Spleen (tissue), 11 donors: ENCODE data around the gene FGF19. TPM values are rescaled to one million over a fixed set of nuclear protein-coding genes. Genes with fewer than 3 reads are reported as not detected.

Source experiments
- DNase-seq: peaks from one replicate; pipeline ENCODE4 v3.0.0-alpha.2; 2020
- H3K27ac ChIP-seq, 8 donors: fragments of 200-600 bp; sonication (generic) in 7 of 8; 1 replicate in 4 of 8; 2 replicates in 4 of 8; pipeline versions ENCODE4 v1.5.0 to v1.8.0; 2016 to 2021; ENCODE audit warnings: inconsistent platforms in 4 of 8, mild to moderate bottlenecking in 4 of 8, moderate library complexity in 1 of 8
- H3K27me3 ChIP-seq, 7 donors: fragments of 200-600 bp; sonication (generic) in 6 of 7; replicated peaks in 1 of 7; 1 replicate in 4 of 7; 2 replicates in 3 of 7; pipeline versions ENCODE4 v1.5.0 to v1.8.0; 2016 to 2021; ENCODE audit warnings: inconsistent platforms in 3 of 7, mild to moderate bottlenecking in 1 of 7
- H3K36me3 ChIP-seq, 6 donors: fragments of 200-600 bp; sonication (generic) in 5 of 6; 1 replicate in 4 of 6; 2 replicates in 2 of 6; pipeline versions ENCODE4 v1.5.0 to v1.8.0; 2016 to 2021; ENCODE audit warnings: inconsistent platforms in 2 of 6
- H3K4me1 ChIP-seq, 6 donors: fragments of 200-600 bp; sonication (generic) in 5 of 6; 1 replicate in 3 of 6; 2 replicates in 3 of 6; pipeline versions ENCODE4 v1.5.0 to v1.8.0; 2016 to 2021; ENCODE audit warnings: inconsistent platforms in 3 of 6
- H3K4me3 ChIP-seq, 8 donors: fragments of 200-600 bp; sonication (generic) in 7 of 8; 1 replicate in 4 of 8; 2 replicates in 4 of 8; pipeline versions ENCODE4 v1.5.0 to v1.8.0; 2016 to 2021; ENCODE audit warnings: inconsistent platforms in 4 of 8, mild to moderate bottlenecking in 4 of 8, moderate library complexity in 2 of 8
- H3K9me3 ChIP-seq, 8 donors: fragments of 200-600 bp; sonication (generic) in 7 of 8; 1 replicate in 4 of 8; 2 replicates in 4 of 8; pipeline versions ENCODE4 v1.5.0 to v1.8.0; 2016 to 2021; ENCODE audit warnings: inconsistent platforms in 4 of 8
- CTCF ChIP-seq, 11 experiments: fragments of 200-600 bp in 7 of 11; fragments of 450-650 bp in 4 of 11; sonication (generic) in 4 of 11; IDR thresholded peaks in 8 of 11; conservative IDR thresholded peaks in 3 of 11; 1 replicate in 7 of 11; 2 replicates in 4 of 11; pipeline versions ENCODE4 v1.4.0 to v1.8.0; 2016 to 2021; ENCODE audit warnings: antibody characterized with exemption in 11 of 11, inconsistent platforms in 4 of 11, mild to moderate bottlenecking in 1 of 11
- POLR2A ChIP-seq, 3 donors: fragments of 450-650 bp; IDR thresholded peaks; one replicate each; pipeline ENCODE4 v1.5.1; 2017; ENCODE audit warnings: antibody characterized with exemption in 3 of 3, mild to moderate bottlenecking in 1 of 3
- POLR2AphosphoS5 ChIP-seq, 3 donors: sonication (generic); formaldehyde crosslinking; IDR thresholded peaks; one replicate each; pipeline ENCODE4 v1.5.1; 2017; ENCODE audit warnings: antibody characterized with exemption in 3 of 3
- WGBS, 5 donors: extraction: QIAGEN DNeasy Blood & Tissue Kit in 3 of 5; methylation state at CpG; one replicate each; pipeline versions ENCODE4 v1.1.5 to v1.1.7; 2013 to 2018; 5-methylcytosine and 5-hydroxymethylcytosine counted together
- intact Hi-C: fragments of 100-400 bp; cut with DNase I; formaldehyde crosslinking; loops from one replicate; pipeline ENCODE4 v1.15.0; 2023; ENCODE audit warnings: low total_unique reads
- polyA plus RNA-seq, 3 donors: library from polyadenylated mRNA; stranded (reverse); fragments of 200-250 nt; gene quantifications; one replicate each; pipeline ENCODE4 v1.2.1, GENCODE V29; 2013
- total RNA-seq, 7 donors: library from RNA; depleted of rRNA in 3 of 7; stranded (reverse); fragments of >200 nt in 3 of 7; fragmentation: NEBNext Ultra II Directional in 4 of 7; extraction: Animal tissue kit (Norgen Biotek cat#: 25700) in 4 of 7; gene quantifications; one replicate each; pipeline versions ENCODE4 v1.1.0 to v1.2.1, GENCODE V29; 2016 to 2021
- donor health status: healthy with polysubstance abuse.
- donor health status: DM: no; HTN: no; CAD: no; lungs with moderate emphysema.
- donor health status: DM: no; HTN: no; CAD: no.
- donor health status: Bipolar disorder and iron deficiency.
- donor health status: healthy.
- donor health status: DM: no; HTN: no; CAD: no.
- donor health status: DM: yes; HTN: yes; CAD: no.

The FGF19 gene
- total and polyA plus RNA-seq, 10 donors, result not detected

- no peaks in the 10 kb centered on the region for H3K9me3 ChIP-seq
Observed at GRCh38 chr11:69677749-69678148, 26.1 kb downstream of the FGF19 start.

GRCh38 chr11:69674886-69675714, 28.7 kb downstream of the FGF19 start, which contains the start of gene LTO1:
TSS of gene LTO1 (minus strand) at chr11:69675353. CDS start at chr11:69675239, 114 bp downstream.
- WGBS, 5 donors, result 3 to 6% (median 3%) methylated on average over 38 to 72 of the region's 72 CpGs
- H3K27ac ChIP-seq, result peak within 1 kb of the TSS; percentile 67 to 93 (median 88)

More at GRCh38 chr11:69677749-69678148, 26.1 kb downstream of the FGF19 start:
- H3K4me1 ChIP-seq, result peaks cover 13 to 29% (median 25%) of the 10 kb centered on the region in 6 donors
- TF ChIP-seq POLR2A (IDR thresholded peaks at IDR 0.05) (no peak), POLR2AphosphoS5 (IDR thresholded peaks at IDR 0.05) (no peak), CTCF (IDR thresholded peaks at IDR 0.05 in 8 of 11, conservative IDR thresholded peaks at IDR 0.05 in 3 of 11) (no peak)
- no peak for DNase-seq
- no peak overlapping the region for H3K4me3 ChIP-seq
- no peak overlapping the region for H3K27ac ChIP-seq
- intact Hi-C loops, result no loop called here
- H3K36me3 ChIP-seq, result peaks cover 0 to 6% (median 4%) of the 10 kb centered on the region in 6 donors
- WGBS, 5 donors, result 61 to 78% (median 72%) methylated on average over 2 of the region's 2 CpGs
- H3K27me3 ChIP-seq, result peaks cover 0 to 4% (median 0%) of the 10 kb centered on the region in 7 donors

GRCh38 chr11:69674267-69674885, 29.4 kb downstream of the FGF19 start:
- WGBS, 5 donors, result 16 to 26% (median 21%) methylated on average over 16 to 18 of the region's 18 CpGs
- Histone ChIP-seq H3K27me3 (peaks cover 0 to 4% (median 0%) of the 10 kb centered on the region in 7 donors), H3K36me3 (peaks cover 0 to 40% (median 35%) of the 10 kb centered on the region in 6 donors), H3K27ac (peak overlapping the region in 7 of 8 donors; percentile 67 to 93 (median 89)), H3K4me1 (peaks cover 13 to 48% (median 38%) of the 10 kb centered on the region in 6 donors), H3K9me3 (no peaks in the 10 kb centered on the region), H3K4me3 (peak overlapping the region; percentile 82 to 100 (median 94))
- no peak for DNase-seq
- intact Hi-C loops, result no loop called here
- no peak for TF ChIP-seq POLR2A (IDR thresholded peaks at IDR 0.05)
- TF ChIP-seq POLR2AphosphoS5 (IDR thresholded peaks at IDR 0.05), result no peak
- no peak for TF ChIP-seq CTCF (IDR thresholded peaks at IDR 0.05 in 8 of 11, conservative IDR thresholded peaks at IDR 0.05 in 3 of 11)

More at GRCh38 chr11:69674886-69675714, 28.7 kb downstream of the FGF19 start, which contains the start of gene LTO1:
- no peaks in the 10 kb centered on the region for H3K9me3 ChIP-seq
- H3K4me1 ChIP-seq, result peaks cover 13 to 43% (median 36%) of the 10 kb centered on the region in 6 donors
- peaks cover 0 to 32% (median 30%) of the 10 kb centered on the region in 6 donors for H3K36me3 ChIP-seq
- peaks cover 0 to 4% (median 0%) of the 10 kb centered on the region in 7 donors for H3K27me3 ChIP-seq
- intact Hi-C loops, result no loop called here
- H3K4me3 ChIP-seq, result peak within 1 kb of the TSS; percentile 82 to 100 (median 94)
- TF ChIP-seq POLR2A (IDR thresholded peaks at IDR 0.05) (peak in 1 of 3 donors; percentile 35), POLR2AphosphoS5 (IDR thresholded peaks at IDR 0.05) (peak; percentile 94 to 97 (median 96)), CTCF (IDR thresholded peaks at IDR 0.05 in 8 of 11, conservative IDR thresholded peaks at IDR 0.05 in 3 of 11) (peak in 3 of 11 experiments; percentile 7 to 21 (median 10))
- peak; percentile 99 for DNase-seq
